NCI-H2029 treated with DMSO at 0.1 percent for 48 hours (cell line): ENCODE data around the gene ADD3.
"Not testable (repeated sequence)": the region's sequence is repeated elsewhere in the genome, so short reads cannot be mapped to it uniquely, and the experiment has no call there.

ENCODE experiments used
- DNase-seq: peaks from one replicate; lab custom pipeline; 2025; lab: John Stamatoyannopoulos, UW

The ADD3 gene

DNA sequence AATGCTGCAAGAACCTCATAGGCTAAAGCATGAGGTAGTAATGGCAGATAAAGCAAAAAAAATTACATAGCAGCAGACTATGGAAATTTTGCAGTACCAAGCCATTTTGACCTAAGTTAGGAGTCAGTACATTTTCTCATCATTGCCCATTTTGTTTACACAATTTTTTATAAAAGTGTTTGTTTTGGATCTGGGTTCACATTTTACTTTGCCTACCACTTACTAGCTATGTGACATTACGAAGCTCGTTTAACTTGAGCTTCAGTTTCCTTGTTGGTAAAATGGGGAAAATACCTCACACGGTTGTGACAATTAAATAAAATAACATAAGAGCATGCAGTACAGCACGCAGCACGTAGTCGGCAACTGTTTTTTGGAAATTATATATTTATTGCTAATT is 99.6 kb downstream of the ADD3 start:
- DNase-seq, result no peak

GRCh38 chr10:110107887-110108286 is 100.1 kb downstream of the ADD3 start:
- DNase-seq, result no peak

GRCh38 chr10:110109511-110109910 is 101.7 kb downstream of the ADD3 start:
- DNase-seq, result no peak

DNA sequence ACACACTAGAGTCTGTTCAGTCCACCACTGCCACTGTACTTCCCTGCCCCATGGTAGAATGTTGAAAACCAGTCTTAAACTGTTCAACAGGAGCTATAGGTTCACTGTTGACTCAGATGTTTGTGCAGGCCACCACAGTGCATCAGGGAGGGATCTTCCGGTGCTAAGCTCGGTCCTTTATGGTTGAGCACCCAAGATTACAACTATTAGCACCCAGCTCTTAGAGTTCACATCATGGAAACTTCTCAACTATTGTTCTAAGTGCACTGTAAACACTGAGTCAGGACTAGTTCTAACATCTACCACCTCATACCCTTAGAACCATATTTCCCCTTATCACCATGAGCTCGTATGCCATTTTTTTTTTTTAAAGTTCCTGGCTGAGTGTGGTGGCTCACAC is 102.6 kb downstream of the ADD3 start:
- DNase-seq, result no peak

DNA sequence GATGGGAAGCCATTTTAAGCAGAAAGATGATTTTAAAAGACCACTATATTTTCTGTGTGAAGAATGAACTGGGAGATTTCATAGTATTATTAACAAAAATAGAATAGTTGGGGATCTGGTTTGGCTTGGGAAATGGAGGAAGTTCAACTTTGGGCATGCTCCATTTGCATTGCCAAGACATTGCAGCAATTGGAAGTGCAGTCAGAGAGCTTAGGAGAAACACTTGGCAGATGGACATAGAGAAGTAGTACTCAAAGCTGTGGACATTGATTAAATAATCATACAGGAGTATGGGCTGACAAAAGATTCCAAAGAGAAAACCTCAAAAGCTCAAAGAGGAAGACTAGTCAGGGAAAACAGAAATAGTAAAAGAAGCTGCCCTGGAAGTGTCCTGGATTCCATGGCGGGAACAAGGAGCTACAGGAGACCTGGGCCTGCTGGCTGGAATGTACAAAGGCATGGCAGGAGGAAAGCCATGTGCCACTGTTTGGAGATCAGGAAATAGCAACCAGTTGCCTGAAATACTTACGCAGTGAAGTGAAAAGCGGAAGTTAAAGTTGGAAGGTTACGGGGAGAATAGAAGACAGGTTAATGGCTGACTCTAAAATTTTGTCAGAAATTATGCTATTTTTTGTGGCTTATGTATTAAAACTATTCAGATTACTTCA is 106.0 kb downstream of the ADD3 start:
- DNase-seq, result no peak

- not testable (repeated sequence) for DNase-seq
Observed at GRCh38 chr10:110114668-110115067, 106.9 kb downstream of the ADD3 start.

DNA sequence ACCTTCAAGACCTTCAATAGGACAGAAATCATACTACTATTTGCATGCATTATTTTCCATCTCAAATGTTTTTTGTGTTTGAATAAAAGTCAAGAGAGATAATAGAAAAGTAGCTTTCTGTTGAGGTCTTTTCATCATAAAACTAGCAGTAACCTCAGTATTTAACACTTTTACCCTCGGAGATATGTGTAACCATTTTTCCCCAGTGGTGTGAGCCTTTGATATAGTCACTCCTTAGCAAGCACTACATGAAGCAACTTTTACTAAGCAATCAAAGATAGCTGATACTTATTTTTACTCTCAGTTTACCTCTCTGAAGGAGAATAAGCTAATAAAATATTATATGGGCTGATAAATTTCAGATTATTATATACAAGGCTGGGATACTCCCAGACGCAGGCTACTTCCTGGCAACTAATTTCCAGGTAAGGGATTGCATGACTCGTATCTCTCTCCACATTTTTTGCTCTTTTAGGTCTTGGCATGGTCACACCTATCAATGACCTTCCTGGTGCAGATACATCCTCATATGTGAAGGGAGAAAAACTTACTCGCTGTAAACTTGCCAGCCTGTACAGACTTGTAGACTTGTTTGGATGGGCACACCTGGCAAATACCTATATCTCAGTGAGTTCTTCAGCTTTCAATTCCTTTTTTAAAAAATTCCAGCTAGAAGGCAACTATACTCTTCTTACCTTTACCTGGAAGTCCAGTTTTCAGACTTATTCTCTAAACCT is 108.2 kb downstream of the ADD3 start:
- no peak for DNase-seq

- DNase-seq, result no peak
Observed at GRCh38 chr10:110118891-110119621, 111.3 kb downstream of the ADD3 start.

DNA sequence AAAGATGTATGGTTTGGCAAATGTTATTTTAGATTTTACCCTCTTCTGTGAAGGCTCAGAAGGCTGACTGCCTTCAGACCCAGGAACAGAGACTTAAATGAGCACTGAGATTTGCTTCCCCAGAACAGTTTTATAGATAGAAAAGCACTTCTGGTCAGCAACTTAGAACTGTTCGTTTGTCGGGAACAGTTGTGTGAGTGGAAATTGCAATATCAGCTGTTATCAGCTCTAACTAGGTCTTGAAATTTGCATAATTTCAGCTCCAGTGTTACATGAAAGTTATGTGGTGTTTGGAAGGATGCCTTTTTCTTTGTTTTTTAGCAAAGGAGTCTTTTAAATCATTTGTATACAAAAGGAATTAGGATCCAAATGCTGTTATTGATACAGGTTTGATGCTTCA is 115.8 kb downstream of the ADD3 start:
- no peak for DNase-seq

- no peak for DNase-seq
Observed at GRCh38 chr10:110129490-110129889, 121.7 kb downstream of the ADD3 start.

GRCh38 chr10:110134917-110135316 is 127.1 kb downstream of the ADD3 start:
- no peak for DNase-seq

DNA sequence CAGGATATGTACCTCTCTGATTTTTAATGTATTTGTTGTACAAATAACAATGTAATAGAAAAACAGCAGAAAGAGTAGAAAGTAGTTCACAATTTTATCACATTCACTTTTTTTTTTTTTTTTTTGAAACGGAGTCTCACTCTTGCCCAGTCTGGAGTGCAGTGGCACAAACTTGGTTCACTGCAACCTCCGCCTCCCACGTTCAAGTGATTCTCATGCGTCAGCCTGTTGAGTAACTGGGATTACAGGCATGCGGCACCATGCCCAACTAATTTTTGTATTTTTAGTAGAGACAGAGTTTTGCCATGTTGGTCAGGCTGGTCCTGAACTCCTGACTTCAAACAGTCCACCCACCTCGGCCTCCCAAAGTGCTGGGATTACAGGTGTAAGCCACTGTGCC is 128.1 kb downstream of the ADD3 start:
- not testable (repeated sequence) for DNase-seq

GRCh38 chr10:110137142-110137545 is 129.4 kb downstream of the ADD3 start:
- peak; percentile 43 for DNase-seq

- peak; percentile 6 for DNase-seq
Observed at GRCh38 chr10:110138197-110138812, 130.5 kb downstream of the ADD3 start.

DNA sequence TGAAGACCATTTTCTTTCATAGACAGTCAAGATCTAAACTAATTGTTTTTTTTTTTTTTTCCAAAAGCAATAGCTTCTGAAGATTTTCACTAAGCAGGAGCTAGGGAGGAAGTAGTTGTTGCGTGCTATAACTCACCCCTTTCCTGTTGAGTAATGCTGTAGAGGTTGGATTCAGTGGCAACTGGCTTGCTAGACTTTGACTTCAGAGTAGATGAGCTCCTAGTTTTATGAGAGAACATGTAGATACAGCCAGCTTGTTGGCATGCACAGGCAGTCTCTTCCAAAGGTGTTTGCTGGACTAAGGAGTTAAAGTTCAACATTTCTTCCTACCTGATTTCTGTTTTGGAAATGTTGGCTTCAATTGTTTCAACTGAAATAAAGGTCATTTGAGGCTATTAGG is 133.4 kb downstream of the ADD3 start:
- no peak for DNase-seq

DNA sequence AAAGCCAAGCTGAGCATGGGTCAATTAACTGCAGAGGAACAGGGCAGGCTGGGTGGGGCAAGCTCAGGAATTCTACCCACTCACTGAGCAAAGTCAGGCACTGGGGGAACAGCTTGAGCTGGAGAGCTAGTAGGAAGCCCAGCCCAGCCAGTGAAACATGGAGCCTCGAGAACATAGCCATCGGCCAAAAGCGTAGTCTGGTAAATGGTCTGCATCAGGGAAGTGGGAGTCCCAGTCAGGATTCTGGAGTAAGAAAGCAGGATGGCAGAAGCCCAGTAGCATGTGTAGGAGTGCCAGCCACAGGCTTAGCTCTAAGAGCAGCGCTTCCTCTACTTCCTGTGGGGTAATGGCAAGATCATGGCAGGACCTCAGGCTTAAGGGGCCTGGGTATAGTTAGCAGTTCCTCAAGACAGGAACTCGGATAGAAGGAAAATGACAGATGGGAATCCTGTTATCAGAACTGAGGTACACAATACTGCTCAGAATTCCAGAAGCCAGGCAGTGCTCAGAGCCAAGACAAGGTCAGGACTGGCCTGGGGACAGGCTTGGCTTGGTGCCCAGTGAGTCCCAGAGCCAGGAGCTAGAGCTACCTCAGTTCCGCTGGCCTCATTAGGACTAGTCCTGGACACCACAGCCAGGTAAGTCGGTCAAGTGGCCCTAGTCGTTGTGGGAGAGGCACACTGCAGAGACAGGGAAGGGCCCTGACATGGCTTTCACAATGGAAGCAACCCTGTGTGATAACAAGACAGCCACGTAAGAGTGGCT is 134.3 kb downstream of the ADD3 start:
- DNase-seq, result no peak

DNA sequence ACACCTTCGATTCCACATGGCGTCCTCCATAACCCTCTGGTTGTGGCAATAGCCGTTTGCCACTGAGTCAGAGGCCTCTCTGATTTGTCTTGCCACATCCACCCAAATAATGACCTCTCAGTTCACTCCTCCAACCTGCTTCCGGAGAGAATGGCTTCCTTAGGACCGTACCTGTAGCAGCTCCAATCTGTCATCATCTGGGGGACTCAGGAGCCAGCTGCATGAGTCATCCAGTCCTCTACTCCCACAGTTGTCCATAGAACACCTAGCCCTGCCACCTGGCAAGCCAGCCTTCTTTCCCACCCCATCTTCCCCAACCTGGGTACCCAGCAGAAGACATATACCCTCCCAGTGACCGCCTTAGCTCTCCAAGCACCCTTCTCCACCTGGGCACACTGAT is 135.2 kb downstream of the ADD3 start:
- no peak for DNase-seq

GRCh38 chr10:110144507-110144906 is 136.7 kb downstream of the ADD3 start:
- DNase-seq, result no peak

GRCh38 chr10:110147961-110148360 is 140.2 kb downstream of the ADD3 start:
- DNase-seq, result no peak

- DNase-seq, result no peak
Observed at GRCh38 chr10:110149259-110149658, 141.5 kb downstream of the ADD3 start.

- DNase-seq, result no peak
Observed at GRCh38 chr10:110150046-110150445, 142.3 kb downstream of the ADD3 start.

DNA sequence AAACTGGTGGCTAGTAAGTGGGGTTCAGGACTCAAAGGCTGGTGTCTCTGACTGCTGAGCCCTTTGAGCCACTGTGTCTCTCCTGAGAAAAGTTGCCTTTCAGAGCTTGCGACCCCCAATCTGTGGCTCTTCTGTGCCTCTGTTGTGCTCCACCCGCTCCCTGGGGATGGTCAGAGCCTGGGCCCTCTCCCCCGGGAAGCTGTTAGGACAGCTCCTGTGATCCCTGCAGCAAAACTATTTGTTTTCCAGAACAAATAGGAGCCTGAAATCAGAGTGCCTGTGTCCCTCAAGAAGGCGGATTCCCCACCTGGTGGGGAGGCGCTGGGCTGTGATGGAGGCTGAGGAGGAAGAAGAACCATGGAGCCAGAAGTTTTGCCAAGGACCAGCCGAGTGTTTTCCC is 143.2 kb downstream of the ADD3 start:
- no peak for DNase-seq
